Hypothalamus (tissue), 51 donors: ENCODE data around the gene ST6GALNAC1.

Experiments
- DNase-seq, 51 donors: peaks; one replicate each; lab custom pipeline; 2025; lab: John Stamatoyannopoulos, UW

The ST6GALNAC1 gene

DNA sequence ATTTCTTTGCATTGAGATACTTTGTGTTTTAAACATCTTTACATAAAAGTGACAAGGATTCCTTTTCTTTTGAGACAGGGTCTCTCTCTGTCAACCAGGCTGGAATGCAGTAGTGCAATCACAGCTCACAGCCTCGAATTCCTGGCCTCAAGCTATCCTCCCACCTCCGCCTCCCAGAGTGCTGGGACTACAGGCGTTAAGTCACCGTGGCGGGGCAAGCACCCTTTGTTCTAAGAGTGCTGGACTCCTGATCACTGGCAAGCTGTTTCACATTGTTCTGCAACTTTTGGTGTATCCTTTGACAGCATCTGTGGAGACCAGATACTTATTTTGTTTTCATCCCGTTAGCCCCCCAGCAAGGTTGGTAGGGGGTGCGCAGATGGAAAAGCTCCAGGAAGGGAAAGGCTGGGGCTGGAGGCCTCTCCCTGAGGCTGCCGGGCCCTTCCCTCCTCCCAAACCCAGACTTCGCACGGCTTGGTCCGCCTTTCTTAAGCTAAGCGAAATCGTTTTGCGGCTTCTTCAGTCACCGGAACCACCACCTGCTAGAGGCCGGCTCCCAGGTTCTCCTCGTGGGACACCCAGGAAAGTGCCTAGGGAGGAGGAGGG lies 59.0 kb downstream of the ST6GALNAC1 start:
- DNase-seq, result no peak

DNA sequence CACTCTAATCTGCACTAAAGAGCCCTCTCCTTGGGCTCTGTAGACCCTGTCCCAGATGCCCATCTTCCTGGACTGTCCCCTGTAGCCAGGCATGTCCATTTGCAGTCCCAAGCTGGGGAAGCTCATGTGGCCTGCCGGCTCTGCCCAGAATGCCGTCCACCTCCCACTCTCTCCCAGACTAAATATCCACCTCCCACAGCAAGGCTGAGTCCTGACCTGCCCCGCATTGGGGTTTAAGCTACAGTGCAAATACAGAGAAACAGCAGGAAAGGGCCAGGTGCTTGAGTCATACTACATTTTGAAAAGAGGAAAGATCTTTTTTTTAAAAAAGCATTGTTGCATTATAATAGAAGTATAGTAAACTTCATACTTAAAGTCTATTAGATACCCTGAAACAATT lies 60.9 kb downstream of the ST6GALNAC1 start:
- DNase-seq, result no peak

DNA sequence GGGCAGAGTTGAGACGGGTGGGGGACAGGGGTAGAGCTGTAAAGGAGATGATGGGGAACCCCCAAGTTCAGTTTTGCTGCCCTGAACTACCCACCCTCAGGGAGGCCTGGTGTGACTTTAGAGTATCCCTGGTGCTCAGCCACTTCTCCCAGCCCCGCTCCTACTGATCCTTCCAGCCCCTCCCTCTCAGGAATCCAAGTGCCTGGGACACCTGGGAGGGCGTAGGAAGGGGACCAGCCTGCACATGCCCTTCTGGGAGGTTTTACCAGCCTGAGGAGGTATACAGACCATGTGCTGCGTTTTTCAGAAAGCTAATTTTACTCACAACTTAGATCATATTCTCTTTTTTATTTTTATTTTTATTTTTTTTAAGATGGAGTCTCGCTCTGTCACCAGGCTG lies 62.0 kb downstream of the ST6GALNAC1 start:
- no peak for DNase-seq

DNA sequence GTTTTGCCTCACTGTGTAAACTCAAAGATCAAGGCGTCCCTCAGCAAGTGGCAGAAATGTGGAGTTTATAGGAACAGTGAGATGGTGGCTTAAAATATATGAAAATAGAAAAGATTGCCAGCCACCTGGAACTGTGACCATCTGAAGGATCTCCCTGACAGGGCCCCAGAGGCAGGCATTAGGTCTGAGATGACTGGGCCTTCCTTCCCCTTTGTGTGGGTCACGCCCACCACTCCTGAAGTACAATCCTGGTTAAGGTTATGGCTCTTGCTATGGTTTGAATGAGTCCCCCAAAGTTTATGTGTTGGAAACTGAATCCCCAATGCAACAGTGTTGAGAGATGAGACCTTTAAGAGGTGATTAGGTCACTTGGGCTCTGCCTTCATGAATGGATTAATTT lies 64.3 kb downstream of the ST6GALNAC1 start:
- DNase-seq, result no peak

DNA sequence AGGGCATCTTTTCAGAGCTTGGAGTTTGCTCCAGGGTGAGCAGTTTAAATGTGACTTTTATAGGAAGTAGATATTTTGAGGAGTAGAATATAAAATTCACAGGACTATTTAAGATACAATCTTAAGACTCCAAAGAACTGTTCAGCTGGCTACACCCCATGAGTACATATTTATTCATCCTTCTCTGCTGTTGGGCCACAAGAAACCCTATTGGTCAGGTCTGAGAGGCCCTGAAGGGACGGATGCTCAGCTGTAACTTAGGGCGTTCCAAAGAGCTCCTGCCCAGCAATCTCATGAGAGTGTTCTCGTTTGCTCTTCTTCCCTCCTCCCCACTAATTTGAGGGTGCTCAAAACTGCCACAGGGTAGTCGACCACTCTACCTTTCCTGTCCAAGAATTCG lies 65.2 kb downstream of the ST6GALNAC1 start:
- DNase-seq, result no peak

DNA sequence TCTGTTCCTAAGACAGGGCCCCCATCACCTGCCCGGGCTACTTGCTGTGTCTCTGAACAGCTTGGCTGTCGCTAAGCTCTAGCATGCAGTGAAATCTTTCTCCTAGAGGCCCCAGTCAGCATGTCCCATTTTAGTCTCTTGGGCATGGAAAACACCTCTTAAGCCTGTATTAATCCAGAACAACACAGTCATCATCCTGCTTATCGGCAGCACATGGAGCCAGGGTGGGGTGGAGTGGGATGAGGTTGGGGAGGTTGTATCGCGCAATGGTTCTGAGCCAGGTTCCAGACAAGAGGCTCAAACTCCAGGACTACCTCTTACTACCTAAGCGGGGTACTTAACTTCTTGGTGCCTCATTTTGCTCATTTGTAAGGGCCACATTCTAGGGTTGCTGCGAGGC lies 65.7 kb downstream of the ST6GALNAC1 start:
- no peak for DNase-seq

DNA sequence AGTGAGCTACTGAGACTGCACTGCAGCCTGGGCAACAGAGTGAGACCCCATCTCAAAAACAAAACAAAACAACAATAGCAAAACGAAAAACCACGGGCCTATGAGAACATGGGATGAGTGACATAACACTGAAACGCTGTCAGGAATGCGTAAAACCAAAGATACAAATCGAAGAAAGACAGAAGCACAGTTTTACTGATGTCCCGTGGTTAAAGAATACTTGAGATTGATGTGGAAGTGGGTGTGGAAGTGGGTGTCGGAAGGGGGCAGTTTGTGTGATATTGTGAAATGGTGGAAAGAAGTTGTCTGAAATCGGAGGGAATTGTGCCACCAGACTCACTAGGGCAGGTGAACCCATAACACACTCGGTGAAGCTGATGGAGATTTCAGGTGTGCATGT lies 67.4 kb downstream of the ST6GALNAC1 start:
- no peak for DNase-seq

DNA sequence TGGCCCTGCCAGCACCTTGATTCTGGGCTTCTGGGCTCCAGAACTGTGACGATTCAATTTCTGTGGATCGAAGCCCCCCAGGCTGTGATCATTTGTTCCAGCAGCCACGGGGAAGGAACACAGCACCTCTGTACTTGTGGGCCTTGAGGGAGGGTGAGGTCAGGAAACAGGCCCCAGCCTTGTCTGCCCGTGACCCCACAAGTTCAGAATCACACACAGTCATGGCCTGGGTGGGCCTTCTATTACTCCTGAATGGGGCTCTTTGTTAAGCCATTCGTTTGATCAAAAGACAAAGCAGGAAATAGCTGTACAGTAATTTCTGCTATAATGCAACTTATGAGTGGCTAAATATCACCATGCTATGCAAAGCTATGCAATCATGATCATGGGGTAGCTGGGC lies 68.0 kb downstream of the ST6GALNAC1 start:
- no peak for DNase-seq
